ENCODE data around the gene SMARCC1. TPM values are rescaled to one million over a fixed set of nuclear protein-coding genes. Genes with fewer than 3 reads are reported as not detected.

Gene SMARCC1
- total RNA-seq, 1 experiment from 2014 or later: 168 TPM

DNA sequence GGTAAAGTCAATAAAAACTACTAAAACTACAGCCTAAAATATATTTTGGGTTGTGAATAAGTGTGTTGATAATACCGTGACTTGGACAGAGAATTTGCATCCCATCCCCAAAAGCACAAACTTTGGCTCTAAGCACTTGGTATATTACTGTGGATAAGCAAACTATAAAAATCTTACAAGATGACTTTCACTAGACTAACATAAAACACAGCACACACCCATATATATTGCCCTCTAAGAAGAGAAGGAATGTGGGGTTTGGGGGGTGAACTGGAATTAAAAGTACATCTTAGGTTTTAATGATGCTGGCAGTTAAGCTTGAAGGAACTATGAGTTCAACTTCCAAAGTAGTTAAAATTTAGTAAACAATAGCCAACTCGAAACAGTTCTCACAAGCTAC is 174.4 kb downstream of the SMARCC1 start:
- CTCF ChIA-PET: no interaction called here
- TF ChIP-seq EZH2phosphoT487 (IDR thresholded peaks at IDR 0.05; ENCODE audit: borderline replicate concordance) (no peak), RAD21 (IDR thresholded peaks at IDR 0.05; ENCODE audit: low read depth) (no peak), TCF7L2 (IDR thresholded peaks at IDR 0.05; ENCODE audit: borderline replicate concordance, extremely low read depth, insufficient read depth, insufficient read length) (no peak), CEBPB (IDR thresholded peaks at IDR 0.05; ENCODE audit: low read depth) (no peak), POLR2AphosphoS5 (IDR thresholded peaks at IDR 0.05; ENCODE audit: low read depth, low read length) (no peak)
- TF ChIP-seq, protein P1, sequence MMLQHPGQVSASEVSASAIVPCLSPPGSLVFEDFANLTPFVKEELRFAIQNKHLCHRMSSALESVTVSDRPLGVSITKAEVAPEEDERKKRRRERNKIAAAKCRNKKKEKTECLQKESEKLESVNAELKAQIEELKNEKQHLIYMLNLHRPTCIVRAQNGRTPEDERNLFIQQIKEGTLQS (IDR thresholded peaks at IDR 0.05): no peak

DNA sequence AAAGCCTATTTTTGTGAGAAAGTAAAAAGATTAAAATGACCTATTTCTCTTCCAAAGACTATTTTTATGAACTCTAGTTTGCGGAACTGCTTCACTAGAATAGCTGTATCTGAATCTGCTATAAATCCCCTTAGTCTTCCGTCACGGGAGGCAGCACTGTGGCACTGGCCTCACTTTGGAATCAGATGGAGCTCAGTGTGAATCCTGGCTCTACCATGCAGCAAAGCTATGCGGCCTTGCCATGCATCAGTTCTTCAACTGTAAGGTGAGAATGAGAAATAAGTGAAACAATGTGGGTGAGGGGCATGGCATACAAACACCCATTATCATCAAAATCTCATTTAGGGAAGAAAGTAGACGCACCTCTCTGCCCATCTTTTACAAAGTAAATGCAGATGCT is 175.5 kb downstream of the SMARCC1 start:
- POLR2A ChIA-PET: no interaction called here
- no peak for TF ChIP-seq POLR2AphosphoS5 (IDR thresholded peaks at IDR 0.05; ENCODE audit: low read depth, low read length)
- TF ChIP-seq EGR1 (IDR thresholded peaks at IDR 0.05; ENCODE audit: low read depth): no peak
- TF ChIP-seq RAD21 (IDR thresholded peaks at IDR 0.05; ENCODE audit: low read depth): no peak
- no peak for TF ChIP-seq EZH2phosphoT487 (IDR thresholded peaks at IDR 0.05; ENCODE audit: borderline replicate concordance)
- no peak for TF ChIP-seq FOSL1 (IDR thresholded peaks at IDR 0.05; ENCODE audit: low read depth)
- TF ChIP-seq CBX3 (IDR thresholded peaks at IDR 0.05; ENCODE audit: low read depth): no peak
- TF ChIP-seq ELF1 (IDR thresholded peaks at IDR 0.05; ENCODE audit: borderline replicate concordance, low read depth): no peak
- TF ChIP-seq SRF (IDR thresholded peaks at IDR 0.05; ENCODE audit: low read depth): no peak
- TF ChIP-seq TCF7L2 (IDR thresholded peaks at IDR 0.05; ENCODE audit: borderline replicate concordance, extremely low read depth, insufficient read depth, insufficient read length): no peak
- TF ChIP-seq JUND (IDR thresholded peaks at IDR 0.05): no peak
- no peak for TF ChIP-seq YY1 (IDR thresholded peaks at IDR 0.05; ENCODE audit: extremely low read depth, insufficient replicate concordance, low read depth, low read length)
- TF ChIP-seq, protein P1 (IDR thresholded peaks at IDR 0.05): no peak
- no peak for TF ChIP-seq SIN3A (IDR thresholded peaks at IDR 0.05; ENCODE audit: low read depth)
- no peak for TF ChIP-seq ZNF274 (IDR thresholded peaks at IDR 0.05; ENCODE audit: low read depth, low read length)
- TF ChIP-seq EZH2 (IDR thresholded peaks at IDR 0.05): no peak
- no peak for TF ChIP-seq POLR2A (IDR thresholded peaks at IDR 0.05; ENCODE audit: borderline replicate concordance, extremely low read depth, insufficient read depth, insufficient read length)
- no peak for TF ChIP-seq SP1 (IDR thresholded peaks at IDR 0.05; ENCODE audit: low read depth)
- no peak for TF ChIP-seq CEBPB (IDR thresholded peaks at IDR 0.05; ENCODE audit: low read depth)
- H3K4me3 ChIP-seq (replicated peaks in 1 of 2; ENCODE audit: low read depth in 1 of 2, low read length in 2 of 2): no peak overlapping the region
- peaks cover 24 to 26% of the 10 kb centered on the region in 2 experiments; a peak in 3 of 4 replicates for H3K36me3 ChIP-seq (ENCODE audit: control insufficient read depth in 1 of 2, insufficient read depth in 2 of 2, low read length in 2 of 2)
- H3K79me2 ChIP-seq (ENCODE audit: insufficient read depth, low read length): peaks cover 12% of the 10 kb centered on the region; the same call in 1 of the 2 replicates
- H3K9me2 ChIP-seq (ENCODE audit: insufficient read depth): no peaks in the 10 kb centered on the region
- no peak overlapping the region for H2AFZ ChIP-seq (ENCODE audit: low read depth, low read length, poor library complexity, severe bottlenecking)
- RAD21 ChIA-PET (ENCODE audit: low non-redundant PET in 1 of 2, low total read pairs in 2 of 2, uncharacterized antibody in 2 of 2, unreplicated experiment in 2 of 2): no interaction called here
- 0 out of 2 replicates have a peak, but pooled peaks cover 3% of the 10 kb centered on the region for H4K20me1 ChIP-seq (ENCODE audit: insufficient read depth)
- H3K27me3 ChIP-seq (ENCODE audit: insufficient read depth, low read length): no peaks in the 10 kb centered on the region
- no TSS peak for BruUV-seq (replicated peaks)
- no peak for ATAC-seq
- H3K4me1 ChIP-seq (ENCODE audit: control insufficient read depth in 1 of 2, insufficient read depth in 2 of 2, low read length in 2 of 2): no peaks in the 10 kb centered on the region
- intact Hi-C loops (cut with micrococcal nuclease): no loop called here
- CTCF ChIA-PET: no interaction called here
- no peak overlapping the region for H3K27ac ChIP-seq (ENCODE audit: low read depth, low read length)
- H3K9ac ChIP-seq (ENCODE audit: low read length): no peak overlapping the region
- H3K4me2 ChIP-seq (ENCODE audit: low read length): no peak overlapping the region
- no peak for DNase-seq (ENCODE audit: low read depth, low spot score)
- no peaks in the 10 kb centered on the region for H3K9me3 ChIP-seq (ENCODE audit: control insufficient read depth in 1 of 2, insufficient read depth in 1 of 2, low read depth in 1 of 2, low read length in 2 of 2)

More for the DNA sequence above, 174.4 kb downstream of the SMARCC1 start:
- Histone ChIP-seq H3K27ac (ENCODE audit: low read depth, low read length) (no peak overlapping the region), H3K4me1 (ENCODE audit: control insufficient read depth in 1 of 2, insufficient read depth in 2 of 2, low read length in 2 of 2) (no peaks in the 10 kb centered on the region), H3K4me2 (ENCODE audit: low read length) (no peak overlapping the region), H3K9ac (ENCODE audit: low read length) (no peak overlapping the region), H3K79me2 (ENCODE audit: insufficient read depth, low read length) (peaks cover 12% of the 10 kb centered on the region; the same call in 1 of the 2 replicates), H2AFZ (ENCODE audit: low read depth, low read length, poor library complexity, severe bottlenecking) (no peak overlapping the region), H3K27me3 (ENCODE audit: insufficient read depth, low read length) (no peaks in the 10 kb centered on the region), H3K4me3 (replicated peaks in 1 of 2; ENCODE audit: low read depth in 1 of 2, low read length in 2 of 2) (no peak overlapping the region), H3K9me2 (ENCODE audit: insufficient read depth) (no peaks in the 10 kb centered on the region), H4K20me1 (ENCODE audit: insufficient read depth) (0 out of 2 replicates have a peak, but pooled peaks cover 3% of the 10 kb centered on the region), H3K9me3 (ENCODE audit: control insufficient read depth in 1 of 2, insufficient read depth in 1 of 2, low read depth in 1 of 2, low read length in 2 of 2) (no peaks in the 10 kb centered on the region), H3K36me3 (ENCODE audit: control insufficient read depth in 1 of 2, insufficient read depth in 2 of 2, low read length in 2 of 2) (peaks cover 24 to 25% of the 10 kb centered on the region in 2 experiments; a peak in 3 of 4 replicates)
- no peak for DNase-seq (ENCODE audit: low read depth, low spot score)
- intact Hi-C loops (cut with micrococcal nuclease): no loop called here
- RAD21 ChIA-PET (ENCODE audit: low non-redundant PET in 1 of 2, low total read pairs in 2 of 2, uncharacterized antibody in 2 of 2, unreplicated experiment in 2 of 2): no interaction called here
- no TSS peak for BruUV-seq (replicated peaks)
- POLR2A ChIA-PET: no interaction called here
- no peak for ATAC-seq
